ENCODE results near the gene BIN1. TPM values are rescaled to one million over a fixed set of nuclear protein-coding genes. Genes with fewer than 3 reads are reported as not detected.

BIN1 gene
- total RNA-seq, 1 donor from 2014 or later, result 33.4 TPM

DNA sequence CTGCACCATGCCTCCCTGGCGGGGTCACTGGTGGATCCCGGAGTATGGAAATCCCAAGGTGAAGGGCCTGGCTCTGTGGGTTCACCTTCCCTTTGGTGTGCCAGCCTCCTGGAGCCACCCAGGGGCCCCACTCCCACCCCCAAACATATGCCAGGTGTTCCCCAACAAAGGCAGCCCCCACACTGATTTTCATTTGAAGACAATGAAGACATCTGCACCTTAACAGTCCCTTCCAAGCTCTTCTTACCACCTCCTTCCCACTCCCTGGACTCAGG is 11.7 kb downstream of the BIN1 start:
- Histone ChIP-seq H3K27ac (no peak overlapping the region), H3K9me3 (no peaks in the 10 kb centered on the region), H3K36me3 (no peaks in the 10 kb centered on the region), H3K4me3 (no peak overlapping the region), H3K4me1 (peaks cover 14% of the 10 kb centered on the region), H3K27me3 (no peaks in the 10 kb centered on the region)
- DNase-seq (no peak), ATAC-seq (no peak)
- intact Hi-C loops (cut with DNase I), result no loop called here
- TF ChIP-seq, protein P1, sequence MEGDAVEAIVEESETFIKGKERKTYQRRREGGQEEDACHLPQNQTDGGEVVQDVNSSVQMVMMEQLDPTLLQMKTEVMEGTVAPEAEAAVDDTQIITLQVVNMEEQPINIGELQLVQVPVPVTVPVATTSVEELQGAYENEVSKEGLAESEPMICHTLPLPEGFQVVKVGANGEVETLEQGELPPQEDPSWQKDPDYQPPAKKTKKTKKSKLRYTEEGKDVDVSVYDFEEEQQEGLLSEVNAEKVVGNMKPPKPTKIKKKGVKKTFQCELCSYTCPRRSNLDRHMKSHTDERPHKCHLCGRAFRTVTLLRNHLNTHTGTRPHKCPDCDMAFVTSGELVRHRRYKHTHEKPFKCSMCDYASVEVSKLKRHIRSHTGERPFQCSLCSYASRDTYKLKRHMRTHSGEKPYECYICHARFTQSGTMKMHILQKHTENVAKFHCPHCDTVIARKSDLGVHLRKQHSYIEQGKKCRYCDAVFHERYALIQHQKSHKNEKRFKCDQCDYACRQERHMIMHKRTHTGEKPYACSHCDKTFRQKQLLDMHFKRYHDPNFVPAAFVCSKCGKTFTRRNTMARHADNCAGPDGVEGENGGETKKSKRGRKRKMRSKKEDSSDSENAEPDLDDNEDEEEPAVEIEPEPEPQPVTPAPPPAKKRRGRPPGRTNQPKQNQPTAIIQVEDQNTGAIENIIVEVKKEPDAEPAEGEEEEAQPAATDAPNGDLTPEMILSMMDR (IDR thresholded peaks at IDR 0.05), result no peak

DNA sequence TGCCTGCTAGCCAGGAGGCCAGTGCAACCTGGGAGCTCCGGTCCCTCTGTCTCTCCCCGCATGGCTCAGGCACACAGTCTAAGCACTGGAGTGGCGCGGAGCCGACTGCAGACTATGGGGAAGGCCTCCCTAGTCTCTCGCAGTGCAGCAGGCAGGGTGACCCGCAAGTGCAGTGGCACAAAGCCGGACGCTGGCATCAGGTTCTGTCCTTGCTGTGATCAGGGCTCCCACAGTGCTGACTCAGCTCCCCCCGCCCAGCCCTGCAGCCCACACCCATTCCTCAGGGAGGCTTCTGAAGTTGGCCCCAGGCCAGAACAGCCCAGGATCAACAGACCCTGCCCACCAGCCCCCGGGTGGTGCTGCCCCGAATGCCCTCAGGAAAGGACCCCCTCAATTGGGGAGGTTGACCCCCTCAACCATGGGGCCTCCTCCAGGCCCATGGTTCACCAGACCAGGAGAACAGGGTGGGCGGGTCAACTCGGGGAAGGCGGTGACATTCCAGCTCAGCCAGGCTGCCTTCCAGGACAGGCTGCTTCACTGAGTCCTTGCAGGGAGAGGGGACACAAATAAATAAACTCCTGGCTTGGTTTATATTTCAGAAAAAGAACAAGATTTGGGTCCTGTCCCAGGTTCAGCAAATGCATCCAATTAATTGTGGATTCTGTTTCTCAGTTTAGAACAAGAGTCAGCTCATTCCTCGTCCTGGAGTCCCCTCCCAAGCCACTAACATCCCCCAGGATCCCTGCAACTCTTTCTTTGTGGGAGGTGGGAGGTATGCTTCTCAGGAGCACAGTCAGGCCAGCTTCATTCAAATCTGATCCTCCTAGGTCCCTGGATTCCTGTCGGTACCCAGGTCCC is 12.2 kb downstream of the BIN1 start:
- Histone ChIP-seq H3K27ac (no peak overlapping the region), H3K36me3 (no peaks in the 10 kb centered on the region), H3K4me3 (no peak overlapping the region), H3K4me1 (peaks cover 14% of the 10 kb centered on the region), H3K27me3 (no peaks in the 10 kb centered on the region), H3K9me3 (no peaks in the 10 kb centered on the region)
- TF ChIP-seq, protein P1 (IDR thresholded peaks at IDR 0.05), result no peak
- DNase-seq (peak; percentile 75), ATAC-seq (peak; percentile 66)
- intact Hi-C loops (cut with DNase I), result no loop called here

DNA sequence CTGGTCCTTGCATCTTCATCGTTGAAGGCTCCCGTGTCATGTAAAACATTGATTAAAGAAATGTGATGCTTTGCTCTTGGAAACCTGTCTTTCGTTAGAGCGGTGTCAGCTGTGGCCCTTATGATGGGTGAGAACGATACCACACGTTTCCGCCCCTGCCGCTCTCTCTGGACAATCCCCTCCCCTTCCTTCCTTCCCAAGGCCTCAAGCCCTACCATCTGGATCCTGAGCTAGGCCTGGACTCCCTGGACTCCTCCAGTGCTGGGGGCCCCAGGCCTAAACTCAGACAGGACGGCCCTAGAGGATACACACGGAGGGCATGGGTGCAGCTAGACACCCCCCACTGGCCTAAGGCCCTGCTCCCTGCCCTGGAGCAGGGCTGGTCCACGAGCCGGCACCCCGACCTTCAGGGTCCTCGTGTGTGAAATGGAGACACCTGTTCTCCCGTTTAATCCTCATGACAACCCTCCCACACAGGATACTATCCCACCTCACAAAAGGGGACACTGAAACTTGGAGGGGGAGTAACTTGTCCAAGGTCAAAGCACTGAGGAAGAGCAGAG is 13.2 kb downstream of the BIN1 start:
- no peak for DNase-seq
- no peak overlapping the region for H3K4me3 ChIP-seq
- intact Hi-C loops (cut with DNase I), result no loop called here
- ATAC-seq, result no peak
- no peaks in the 10 kb centered on the region for H3K9me3 ChIP-seq
- H3K27me3 ChIP-seq, result no peaks in the 10 kb centered on the region
- H3K4me1 ChIP-seq, result peaks cover 14% of the 10 kb centered on the region
- TF ChIP-seq, protein P1 (IDR thresholded peaks at IDR 0.05), result no peak
- no peak overlapping the region for H3K27ac ChIP-seq
- no peaks in the 10 kb centered on the region for H3K36me3 ChIP-seq

DNA sequence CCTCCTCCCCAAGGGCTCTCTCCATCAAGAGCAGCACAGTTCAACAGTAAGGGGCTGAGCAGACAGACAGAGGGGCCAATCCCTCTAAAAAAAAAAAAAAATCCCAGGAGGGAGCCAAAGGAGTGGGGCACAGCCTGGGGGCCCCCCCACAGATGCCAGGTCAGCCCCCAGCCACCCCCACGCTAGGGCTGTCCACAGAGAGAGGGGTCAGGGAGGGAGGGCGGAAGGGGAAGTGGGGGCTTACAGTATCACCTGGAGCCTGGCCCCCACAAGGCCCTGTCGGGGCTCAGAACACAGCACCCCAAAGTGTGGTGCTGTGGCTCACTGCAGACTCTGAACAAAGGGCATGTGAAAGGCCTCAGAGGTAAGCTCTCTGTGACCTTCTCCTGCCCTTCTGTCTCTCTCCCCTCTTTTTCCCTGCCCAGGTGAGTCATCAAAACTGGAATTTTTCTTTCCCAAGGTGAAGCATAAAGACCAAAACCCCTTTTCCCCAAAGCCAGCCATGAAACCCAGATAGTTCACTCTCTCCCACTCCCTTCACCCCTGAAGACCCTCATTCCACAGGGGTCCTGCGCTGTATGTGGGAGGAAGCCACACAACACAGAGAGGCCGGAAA is 13.9 kb downstream of the BIN1 start:
- H3K4me3 ChIP-seq, result no peak overlapping the region
- H3K9me3 ChIP-seq, result no peaks in the 10 kb centered on the region
- DNase-seq (no peak), ATAC-seq (no peak)
- H3K4me1 ChIP-seq, result peaks cover 15% of the 10 kb centered on the region
- H3K36me3 ChIP-seq, result no peaks in the 10 kb centered on the region
- no peaks in the 10 kb centered on the region for H3K27me3 ChIP-seq
- no peak overlapping the region for H3K27ac ChIP-seq
- TF ChIP-seq, protein P1 (IDR thresholded peaks at IDR 0.05), result no peak
- intact Hi-C loops (cut with DNase I), result no loop called here

DNA sequence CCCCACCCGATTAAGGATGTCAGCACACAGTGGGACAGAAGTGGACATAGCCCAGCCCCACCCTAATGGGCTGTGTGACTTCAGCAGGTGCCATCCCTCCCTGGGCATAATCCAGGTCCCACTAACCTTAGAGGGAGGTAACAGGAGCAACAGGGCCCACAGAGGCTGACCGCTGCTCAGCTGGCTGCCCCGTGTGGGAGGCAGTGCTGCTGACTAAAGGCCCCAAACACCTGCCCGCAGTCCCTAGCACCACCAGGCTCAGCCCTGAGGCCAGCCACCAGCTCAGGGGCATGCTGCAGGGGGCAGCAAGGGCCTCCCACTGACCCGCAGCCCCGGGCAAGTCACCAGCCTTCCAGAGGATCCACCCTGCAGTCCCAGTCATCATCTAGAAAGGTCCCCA is 14.6 kb downstream of the BIN1 start:
- Histone ChIP-seq H3K4me1 (peaks cover 22% of the 10 kb centered on the region), H3K27ac (no peak overlapping the region), H3K27me3 (no peaks in the 10 kb centered on the region), H3K36me3 (no peaks in the 10 kb centered on the region), H3K9me3 (no peaks in the 10 kb centered on the region), H3K4me3 (no peak overlapping the region)
- DNase-seq, result no peak
- intact Hi-C loops (cut with DNase I), result no loop called here
- no peak for ATAC-seq
- TF ChIP-seq, protein P1 (IDR thresholded peaks at IDR 0.05), result no peak
